NCI-H226 (cell line): ENCODE results near the gene STX5.
"Not testable (repeated sequence)": the region's sequence is repeated elsewhere in the genome, so short reads cannot be mapped to it uniquely, and the experiment has no call there.

Source experiments
- DNase-seq: peaks from one replicate; pipeline ENCODE4 v3.0.0-alpha.2; 2015

The STX5 gene

GRCh38 chr11:62828130-62828529, 3.7 kb downstream of the STX5 start:
- DNase-seq: not testable (repeated sequence)

- no peak for DNase-seq
Measured at GRCh38 chr11:62823677-62824076, 8.2 kb downstream of the STX5 start.

DNA sequence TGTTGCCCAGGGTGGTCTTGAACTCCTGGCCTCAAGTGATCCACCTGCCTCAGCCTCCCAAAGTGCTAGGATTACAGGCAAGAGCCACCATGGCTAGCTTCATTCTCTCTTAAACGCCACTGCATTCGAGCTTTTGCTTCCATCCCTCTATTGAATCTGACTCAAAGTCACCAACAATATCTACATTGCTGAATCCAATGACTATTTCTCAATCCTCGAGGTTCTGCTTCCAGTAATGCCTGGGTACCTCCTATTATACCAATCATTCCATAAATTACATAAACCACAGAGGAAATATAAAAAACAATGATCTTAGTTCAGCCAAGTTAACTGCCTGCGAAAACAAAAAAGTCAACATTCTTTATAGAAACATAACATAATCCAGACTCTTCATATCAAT, 14.7 kb downstream of the STX5 start:
- DNase-seq: no peak

DNA sequence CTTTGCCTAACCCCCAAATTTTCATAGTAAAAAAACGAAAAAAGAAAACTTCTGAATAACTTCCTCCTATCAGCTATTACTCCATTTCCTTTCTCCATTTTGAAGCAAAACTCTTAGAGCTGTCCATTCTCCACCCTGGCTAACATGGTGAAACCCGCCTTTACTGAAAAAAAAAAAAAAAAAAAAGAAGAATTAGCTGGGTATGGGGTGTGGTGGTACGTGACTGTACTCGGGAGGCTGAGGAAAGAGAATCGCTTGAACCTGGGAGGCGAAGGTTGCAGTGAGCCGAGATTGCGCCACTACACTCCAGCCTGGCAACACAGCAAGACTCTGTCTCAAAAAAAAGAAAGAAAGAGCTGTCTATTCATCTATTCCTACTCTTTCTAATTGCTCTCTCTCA, 15.3 kb downstream of the STX5 start:
- DNase-seq: no peak

- no peak for DNase-seq
Measured at GRCh38 chr11:62811659-62812058, 20.2 kb downstream of the STX5 start.

- no peak for DNase-seq
Measured at GRCh38 chr11:62810748-62811147, 21.1 kb downstream of the STX5 start.

GRCh38 chr11:62806611-62807121, 25.2 kb downstream of the STX5 start:
- DNase-seq: peak; percentile 17

DNA sequence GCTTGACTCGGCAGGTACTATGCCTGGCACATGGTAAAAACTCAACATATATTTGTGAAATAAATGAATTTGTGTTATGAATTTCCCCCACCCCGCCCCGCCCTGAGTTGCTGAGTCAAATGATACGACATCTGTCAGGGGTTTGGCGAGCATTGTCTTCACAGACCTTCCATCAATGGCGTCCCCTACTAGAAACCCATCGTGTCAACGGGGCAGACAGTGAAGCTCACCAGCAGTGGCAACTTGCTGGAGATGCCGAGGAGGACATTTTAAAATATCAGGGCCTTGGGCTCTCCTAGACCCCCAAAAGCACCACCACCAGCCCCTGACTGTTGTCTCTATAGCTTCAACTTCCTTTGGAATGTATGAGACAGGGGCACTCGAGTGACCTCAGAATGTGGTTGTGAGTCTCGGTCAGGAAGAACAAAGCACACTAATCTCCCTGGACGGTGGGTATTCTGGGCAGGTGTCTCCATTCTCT, 25.9 kb downstream of the STX5 start:
- no peak for DNase-seq

- peak; percentile 80 for DNase-seq
Measured at GRCh38 chr11:62805076-62805892, 26.6 kb downstream of the STX5 start, which contains the start of gene NXF1. Gene NXF1, minus strand, starts transcription at chr11:62805440. Its CDS starts 84 bp downstream, at chr11:62805356.

DNA sequence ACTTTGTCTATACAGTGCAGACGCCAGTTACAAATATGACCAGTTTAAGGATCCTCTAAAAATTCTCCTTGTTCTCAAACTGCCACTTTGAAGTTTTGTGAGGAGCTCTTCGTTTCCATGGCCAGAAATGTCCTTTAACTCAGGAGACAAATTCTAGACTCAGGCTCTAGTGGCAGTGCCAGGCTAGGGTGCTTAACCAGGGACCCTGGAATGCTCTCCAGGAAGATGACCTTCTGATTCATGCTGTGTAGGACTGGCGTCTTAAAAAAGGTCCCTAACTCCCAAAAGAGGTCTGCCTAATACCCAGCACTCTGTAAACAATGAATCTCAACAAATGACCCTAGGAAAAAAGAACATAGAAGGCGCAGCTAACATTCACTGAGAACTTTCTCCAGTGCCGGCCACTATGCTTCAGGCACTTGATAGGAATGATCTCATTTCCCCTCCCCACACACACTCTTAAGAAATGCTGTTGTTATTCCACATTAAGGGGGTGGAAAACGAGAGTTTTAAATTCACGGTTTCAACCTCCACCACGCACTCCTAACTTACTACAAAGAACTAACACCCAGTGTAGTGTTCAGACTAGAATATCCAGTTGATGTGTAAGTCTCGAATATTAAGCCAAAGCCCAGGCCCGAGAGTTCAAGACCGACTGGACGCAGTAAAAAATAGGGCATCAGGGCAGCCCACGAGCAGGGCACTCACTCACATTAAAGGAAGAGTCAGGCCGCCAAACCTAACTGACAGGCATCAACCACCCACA, 27.4 kb downstream of the STX5 start:
- no peak for DNase-seq

DNA sequence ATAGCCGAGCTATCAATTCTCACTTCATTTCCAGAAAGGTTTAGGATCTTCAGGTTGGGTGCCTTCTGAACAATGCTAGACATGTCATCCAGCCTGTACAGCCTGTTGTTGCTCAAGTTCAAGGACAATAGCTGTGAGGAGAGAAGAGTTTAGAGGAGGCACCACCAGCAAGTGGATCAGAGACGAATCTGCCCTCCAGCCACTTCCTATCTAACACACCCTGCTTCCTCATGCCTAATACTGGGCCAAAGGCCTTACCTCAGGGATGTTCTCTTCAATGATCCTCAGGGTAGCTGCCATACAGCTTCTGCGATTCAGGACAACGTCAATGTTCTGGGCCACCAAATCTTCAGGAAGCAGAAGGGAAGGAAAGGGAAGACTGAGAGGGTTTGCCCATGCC, 30.8 kb downstream of the STX5 start:
- no peak for DNase-seq

DNA sequence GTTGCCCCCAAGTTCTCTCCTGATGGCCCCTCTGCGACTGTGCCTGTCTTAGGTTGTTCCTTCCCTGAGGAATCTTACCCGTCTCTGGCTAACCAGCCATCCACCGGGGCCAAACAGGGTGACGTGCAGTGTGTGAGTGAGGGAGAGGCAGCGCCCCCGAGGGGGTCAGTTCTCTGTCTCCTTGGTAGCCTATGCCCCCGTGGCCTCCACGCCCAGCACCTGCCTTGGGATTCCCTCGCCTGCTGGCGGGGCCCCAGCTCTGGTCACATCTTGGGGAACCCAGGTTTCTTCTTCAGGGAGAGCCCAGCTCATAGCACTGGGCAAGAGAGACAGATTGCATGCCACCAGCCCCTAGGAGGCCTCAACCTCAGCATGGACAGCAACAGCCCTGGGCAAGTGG, 32.4 kb downstream of the STX5 start:
- no peak for DNase-seq

DNA sequence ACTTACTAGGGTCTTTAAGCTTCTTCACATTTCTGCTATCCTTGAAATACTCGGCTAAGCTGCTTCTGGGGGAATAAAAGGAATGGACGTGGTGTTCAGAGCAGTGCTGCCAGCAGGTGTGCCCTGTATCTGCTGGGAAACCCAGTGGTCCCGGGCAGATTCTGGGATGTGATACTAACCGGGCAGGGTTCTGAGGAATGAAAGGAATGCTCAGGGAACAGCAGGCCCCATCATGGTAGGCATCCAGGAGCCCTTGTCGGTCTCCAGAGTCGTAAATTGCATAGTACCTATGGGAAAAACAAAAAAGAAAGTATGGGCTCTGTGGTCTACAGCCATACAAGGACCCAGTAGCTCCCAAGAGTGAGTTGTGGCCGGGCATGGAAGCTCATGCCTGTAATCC, 35.6 kb downstream of the STX5 start:
- no peak for DNase-seq

GRCh38 chr11:62794201-62794775, 37.6 kb downstream of the STX5 start:
- no peak for DNase-seq

DNA sequence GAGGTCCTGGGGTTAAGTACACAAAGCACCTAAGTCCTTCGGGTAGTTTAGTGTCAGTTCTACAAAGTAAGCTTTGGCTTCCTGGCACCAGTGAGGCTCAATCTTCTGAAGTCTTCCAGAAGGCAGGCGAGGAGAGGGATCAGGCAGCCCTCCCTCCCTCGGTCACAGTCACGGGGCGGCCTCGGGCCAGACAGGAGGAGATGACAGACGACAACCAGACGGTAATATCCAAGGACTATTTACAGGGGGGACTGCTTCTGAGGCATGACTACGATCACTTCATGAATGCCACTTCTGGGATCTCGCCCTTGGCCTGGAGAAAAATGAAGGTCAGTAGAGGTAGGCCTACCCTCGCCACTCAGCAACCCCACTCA, 39.7 kb downstream of the STX5 start:
- DNase-seq: no peak

DNA sequence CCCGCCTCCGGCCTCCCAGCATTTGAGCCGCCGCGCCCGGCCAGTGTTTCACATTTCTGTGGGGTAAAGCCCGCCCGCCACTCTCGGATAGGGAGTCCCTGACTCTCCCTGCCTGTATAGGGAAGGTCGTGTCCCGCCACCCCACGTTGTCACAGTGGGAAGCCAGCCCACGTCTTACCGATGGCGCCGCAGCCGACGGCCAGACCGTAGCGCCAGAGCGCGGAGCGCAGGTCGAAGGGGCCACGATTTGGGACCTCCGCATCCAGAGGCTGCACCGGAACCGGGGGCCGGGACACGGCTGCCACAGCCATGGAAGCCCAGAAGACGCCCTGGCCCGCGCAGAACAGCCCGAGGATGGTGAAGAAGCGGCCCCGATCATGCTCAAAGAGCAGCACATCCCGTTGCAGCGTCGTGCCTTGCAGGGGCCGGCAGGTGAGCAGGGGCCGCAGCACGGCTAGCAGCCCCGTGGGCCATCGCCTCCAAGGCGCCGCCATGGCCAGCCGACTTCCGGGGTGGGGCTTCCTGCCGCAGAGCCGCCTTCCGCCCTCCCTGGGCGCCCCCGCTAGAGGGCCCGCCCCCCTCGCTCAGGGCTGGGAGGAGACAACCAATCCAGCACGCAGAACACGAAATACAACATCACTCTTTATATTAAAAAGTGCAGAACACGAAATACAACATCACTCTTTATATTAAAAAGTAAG, 40.2 kb downstream of the STX5 start, which contains the start of gene TMEM223:
Gene TMEM223, minus strand, starts transcription at position 506 of the 701 bp plus-strand sequence. Its CDS starts 12 bp downstream, at position 494.
- peak; percentile 72 for DNase-seq

GRCh38 chr11:62789576-62789975, 42.3 kb downstream of the STX5 start:
- DNase-seq: no peak

- DNase-seq: no peak
Measured at GRCh38 chr11:62788991-62789390, 42.9 kb downstream of the STX5 start.

GRCh38 chr11:62787005-62787759, 44.7 kb downstream of the STX5 start, which contains the start of gene TMEM179B:
Gene TMEM179B, plus strand, starts transcription at chr11:62787402. Its CDS starts 30 bp downstream, at chr11:62787432.
- peak; percentile 97 for DNase-seq

- DNase-seq: peak; percentile 64
Measured at GRCh38 chr11:62786318-62787004, 45.4 kb downstream of the STX5 start.

GRCh38 chr11:62782753-62783152, 49.1 kb downstream of the STX5 start:
- DNase-seq: no peak
